H9 (cell line): ENCODE results near the gene LRPPRC. TPM values are rescaled to one million over a fixed set of nuclear protein-coding genes. Genes with fewer than 3 reads are reported as not detected.

Source experiments
- DNase-seq: peaks from one replicate; pipeline ENCODE4 v3.0.0-alpha.2; 2017
- H2AFZ ChIP-seq: one replicate; pipeline ENCODE4 v1.6.1; 2013; ENCODE audit warnings: mild to moderate bottlenecking, low read length, control low read depth, moderate library complexity
- H2AK5ac ChIP-seq: 2 replicates; pipeline ENCODE4 v1.6.1; 2013; ENCODE audit warnings: low read length, control low read depth, mixed read lengths; ENCODE audit not compliant: insufficient read length
- H2BK120ac ChIP-seq: one replicate; pipeline ENCODE4 v1.6.1; 2013; ENCODE audit warnings: low read depth, mild to moderate bottlenecking, low read length, control low read depth, inconsistent platforms; ENCODE audit not compliant: poor library complexity, severe bottlenecking
- H2BK12ac ChIP-seq: 2 replicates; pipeline ENCODE4 v1.6.1; 2013; ENCODE audit warnings: low read length, control low read depth, mixed read lengths, low read depth; ENCODE audit not compliant: insufficient read length
- H2BK15ac ChIP-seq: 2 replicates; pipeline ENCODE4 v1.6.1; 2013; ENCODE audit warnings: low read depth, low read length, control low read depth
- H2BK20ac ChIP-seq: one replicate; pipeline ENCODE4 v1.6.1; 2013; ENCODE audit warnings: low read depth, mild to moderate bottlenecking, low read length, control low read depth, inconsistent platforms; ENCODE audit not compliant: poor library complexity, severe bottlenecking
- H2BK5ac ChIP-seq: 2 replicates; pipeline ENCODE4 v1.6.1; 2013; ENCODE audit warnings: low read length, control low read depth, mixed read lengths; ENCODE audit not compliant: insufficient read length
- H3K14ac ChIP-seq: 2 replicates; pipeline ENCODE4 v1.6.1; 2013; ENCODE audit warnings: low read length, control low read depth; ENCODE audit not compliant: insufficient read depth
- H3K18ac ChIP-seq: 2 replicates; pipeline ENCODE4 v1.6.1; 2013; ENCODE audit warnings: low read depth, mild to moderate bottlenecking, mixed read lengths, low read length, control low read depth; ENCODE audit not compliant: insufficient read length
- H3K23ac ChIP-seq: 2 replicates; pipeline ENCODE4 v1.6.1; 2013; ENCODE audit warnings: low read length, control low read depth, mixed read lengths, low read depth; ENCODE audit not compliant: insufficient read length
- H3K23me2 ChIP-seq: 2 replicates; pipeline ENCODE4 v1.6.1; 2013; ENCODE audit warnings: low read depth, mild to moderate bottlenecking, mixed read lengths, low read length, control low read depth; ENCODE audit not compliant: insufficient read length, poor library complexity, severe bottlenecking
- H3K27ac ChIP-seq: 2 replicates; pipeline ENCODE4 v1.5.1; 2013; ENCODE audit warnings: low read length, control low read depth, mixed read lengths, low read depth; ENCODE audit not compliant: insufficient read length
- H3K27me3 ChIP-seq: 2 replicates; pipeline ENCODE4 v1.6.1; 2013; ENCODE audit warnings: low read length, control low read depth, inconsistent platforms; ENCODE audit not compliant: insufficient read depth
- H3K4ac ChIP-seq: 2 replicates; pipeline ENCODE4 v1.6.1; 2013; ENCODE audit warnings: low read depth, mild to moderate bottlenecking, control low read depth, inconsistent platforms, low read length, moderate library complexity
- H3K4me1 ChIP-seq: 2 replicates; pipeline ENCODE4 v1.6.1; 2013; ENCODE audit warnings: low read length, control low read depth, inconsistent platforms; ENCODE audit not compliant: insufficient read depth
- H3K4me2 ChIP-seq: 2 replicates; pipeline ENCODE4 v1.6.1; 2013; ENCODE audit warnings: low read length, control low read depth, mixed read lengths; ENCODE audit not compliant: insufficient read length, insufficient read depth
- H3K56ac ChIP-seq: 2 replicates; pipeline ENCODE4 v1.6.1; 2013; ENCODE audit warnings: low read depth, mild to moderate bottlenecking, mixed read lengths, low read length, control low read depth; ENCODE audit not compliant: insufficient read length
- H3K79me1 ChIP-seq: 2 replicates; pipeline ENCODE4 v1.6.1; 2013; ENCODE audit warnings: low read depth, mild to moderate bottlenecking, moderate library complexity, low read length, control low read depth, inconsistent platforms; ENCODE audit not compliant: insufficient read depth, poor library complexity, severe bottlenecking
- H3K79me2 ChIP-seq: 2 replicates; pipeline ENCODE4 v1.6.1; 2013; ENCODE audit warnings: low read length, control low read depth, inconsistent platforms; ENCODE audit not compliant: insufficient read depth
- H3K9ac ChIP-seq: 2 replicates; pipeline ENCODE4 v1.6.1; 2013; ENCODE audit warnings: low read length, control low read depth, mixed read lengths; ENCODE audit not compliant: insufficient read length; ENCODE audit errors: extremely low read depth
- H3K9me3 ChIP-seq: one replicate; pipeline ENCODE4 v1.6.1; 2013; ENCODE audit warnings: low read depth, low read length, inconsistent platforms; ENCODE audit not compliant: control insufficient read depth
- H3T11ph ChIP-seq: one replicate; pipeline ENCODE4 v1.6.1; 2013; ENCODE audit warnings: mild to moderate bottlenecking, low read length, control low read depth, inconsistent platforms
- H4K20me1 ChIP-seq: one replicate; pipeline ENCODE4 v1.6.1; 2013; ENCODE audit not compliant: control insufficient read depth, insufficient read length, insufficient read depth
- H4K5ac ChIP-seq: 2 replicates; pipeline ENCODE4 v1.6.1; 2013; ENCODE audit warnings: low read depth, mild to moderate bottlenecking, mixed read lengths, low read length, control low read depth; ENCODE audit not compliant: insufficient read length
- H4K8ac ChIP-seq: replicated peaks from 2 replicates; pipeline ENCODE4 v1.6.1; 2013; ENCODE audit warnings: low read length, control low read depth, mixed read lengths, low read depth; ENCODE audit not compliant: insufficient read length
- H4K91ac ChIP-seq: 2 replicates; pipeline ENCODE4 v1.6.1; 2013; ENCODE audit warnings: low read depth, mild to moderate bottlenecking, moderate library complexity, mixed read lengths, low read length, control low read depth; ENCODE audit not compliant: insufficient read length
- H3K27ac Mint-ChIP-seq, 3 experiments: 2 replicates in 2 of 3; 3 replicates in 1 of 3; pipeline ENCODE4 v1.8.0; 2020 to 2021; ENCODE audit warnings: mixed read lengths in 3 of 3, mild to moderate bottlenecking in 1 of 3, moderate library complexity in 1 of 3
- H3K27me3 Mint-ChIP-seq: 2 replicates; pipeline ENCODE4 v1.8.0; 2021; ENCODE audit warnings: low read depth, mild to moderate bottlenecking, moderate library complexity, mixed read lengths
- H3K36me3 Mint-ChIP-seq, 3 experiments: 2 replicates in 2 of 3; 3 replicates in 1 of 3; pipeline ENCODE4 v1.8.0; 2020 to 2021; ENCODE audit warnings: low read depth in 3 of 3, mixed read lengths in 3 of 3; ENCODE audit not compliant: insufficient read depth in 1 of 3
- H3K4me1 Mint-ChIP-seq, 2 experiments: 2 replicates each; pipeline ENCODE4 v1.8.0; 2020; ENCODE audit warnings: mixed read lengths in 2 of 2
- H3K4me3 Mint-ChIP-seq, 2 experiments: 2 replicates in 1 of 2; 3 replicates in 1 of 2; pipeline ENCODE4 v1.8.0; 2020 to 2021; ENCODE audit warnings: mild to moderate bottlenecking in 2 of 2, mixed read lengths in 2 of 2, moderate library complexity in 1 of 2
- H3K9me3 Mint-ChIP-seq, 2 experiments: 2 replicates in 1 of 2; 3 replicates in 1 of 2; pipeline ENCODE4 v1.8.0; 2020; ENCODE audit warnings: mild to moderate bottlenecking in 2 of 2, mixed read lengths in 2 of 2, moderate library complexity in 1 of 2
- CTCF ChIP-seq: fragments of 200-600 bp; sonication (generic); conservative IDR thresholded peaks from 3 replicates; pipeline ENCODE4 v1.8.0; 2021; ENCODE audit warnings: antibody characterized with exemption, mild to moderate bottlenecking
- WGBS: extraction: QIAGEN DNeasy Blood & Tissue Kit; methylation state at CpG from one replicate; pipeline ENCODE4 v1.1.7; 2013; ENCODE audit warnings: missing lambda C conversion rate, low lambda C conversion rate, mixed read lengths; ENCODE audit not compliant: insufficient read length; ENCODE audit errors: extremely low coverage; 5-methylcytosine and 5-hydroxymethylcytosine counted together
- total RNA-seq: library from RNA; stranded (reverse); gene quantifications from 2 replicates; pipeline ENCODE4 v1.2.1, GENCODE V29; 2021

The LRPPRC gene
- total RNA-seq, 1 experiment from 2014 or later = 182 TPM

GRCh38 chr2:43943809-43944452 lies 51.9 kb downstream of the LRPPRC start:
- Histone ChIP-seq H4K20me1 (no peaks in the 10 kb centered on the region), H2BK15ac (no peak overlapping the region), H4K5ac (no peak overlapping the region), H3K79me2 (0 out of 2 replicates have a peak, but pooled peaks cover 2% of the 10 kb centered on the region), H3K4me2 (peak overlapping the region; percentile 37), H3K56ac (no peak overlapping the region), H3T11ph (no peak overlapping the region), H2BK20ac (no peak overlapping the region), H3K27me3 (no peaks in the 10 kb centered on the region), H3K9me3 (no peaks in the 10 kb centered on the region), H2BK12ac (no peak overlapping the region), H3K9ac (no peak overlapping the region), H2AK5ac (no peak overlapping the region), H2BK120ac (no peak overlapping the region), H3K14ac (no peak overlapping the region), H3K27ac (peak overlapping the region; percentile 68), H2BK5ac (no peak overlapping the region), H3K79me1 (no peaks in the 10 kb centered on the region), H2AFZ (no peak overlapping the region), H3K4ac (no peak overlapping the region), H4K8ac (no peak overlapping the region), H3K4me1 (peaks cover 5% of the 10 kb centered on the region), H3K23ac (no peak overlapping the region), H3K18ac (no peak overlapping the region), H3K23me2 (no peaks in the 10 kb centered on the region), H4K91ac (no peak overlapping the region)
- Mint-ChIP-seq H3K4me1 (peaks cover 30 to 43% of the 10 kb centered on the region in 2 experiments), H3K4me3 (no peak overlapping the region), H3K27ac (peak overlapping the region in 2 of 3 experiments; percentile 47 to 83; a peak in 4 of 7 replicates), H3K9me3 (no peaks in the 10 kb centered on the region), H3K36me3 (peaks cover 33 to 84% (median 78%) of the 10 kb centered on the region in 3 experiments; a peak in 6 of 7 replicates), H3K27me3 (no peaks in the 10 kb centered on the region)
- WGBS = no CpG with 5 or more reads among the region's 5 CpGs
- DNase-seq = no peak
- no peak for TF ChIP-seq CTCF
